Stimulated activated CD8-positive, alpha-beta memory T cell treated with anti-CD3 and anti-CD28 coated beads, Interleukin-12 subunit alpha, Interleukin-12 subunit beta, amount 100 ng/mL, for 1 hour (primary cell): ENCODE measurements around the gene GPR132.

Experiments
- DNase-seq: peaks from one replicate; pipeline ENCODE4 v3.0.0-alpha.2; 2020; ENCODE audit warnings: low read depth

The GPR132 gene

GRCh38 chr14:105020815-105021655 is 44.2 kb downstream of the GPR132 start, which contains the start of gene CDCA4:
CDCA4 (minus strand) TSS chr14:105021083; CDS start chr14:105011929, 9,154 bp downstream.
- DNase-seq: peak; percentile 93

GRCh38 chr14:105019861-105020814 is 45.1 kb downstream of the GPR132 start:
- DNase-seq: peak; percentile 37

- no peak for DNase-seq
Measured at GRCh38 chr14:105018414-105018813, 46.8 kb downstream of the GPR132 start.

GRCh38 chr14:105015905-105016304 is 49.3 kb downstream of the GPR132 start:
- no peak for DNase-seq

GRCh38 chr14:105015242-105015641 is 50.0 kb downstream of the GPR132 start:
- DNase-seq: no peak

GRCh38 chr14:105014631-105015030 is 50.6 kb downstream of the GPR132 start:
- DNase-seq: no peak

GRCh38 chr14:105014032-105014431 is 51.2 kb downstream of the GPR132 start:
- no peak for DNase-seq

- no peak for DNase-seq
Measured at GRCh38 chr14:105013150-105013785, 52.0 kb downstream of the GPR132 start.

- DNase-seq: no peak
Measured at GRCh38 chr14:105012171-105012985, 52.9 kb downstream of the GPR132 start.

- no peak for DNase-seq
Measured at GRCh38 chr14:105011312-105011990, 53.8 kb downstream of the GPR132 start.

- no peak for DNase-seq
Measured at GRCh38 chr14:105010891-105011291, 54.3 kb downstream of the GPR132 start.

- DNase-seq: no peak
Measured at GRCh38 chr14:105010106-105010505, 55.1 kb downstream of the GPR132 start.

GRCh38 chr14:105007593-105008264 is 57.5 kb downstream of the GPR132 start:
- no peak for DNase-seq

GRCh38 chr14:105006831-105007592 is 58.2 kb downstream of the GPR132 start:
- no peak for DNase-seq

GRCh38 chr14:105005929-105006830 is 59.0 kb downstream of the GPR132 start:
- DNase-seq: no peak

GRCh38 chr14:105005329-105005928 is 59.8 kb downstream of the GPR132 start:
- no peak for DNase-seq
